ENCODE results near the gene IPO7. TPM values are rescaled to one million over a fixed set of nuclear protein-coding genes. Genes with fewer than 3 reads are reported as not detected.

IPO7 gene
- total and polyA plus RNA-seq, 2 of the 13 experiments (the other 11 are each of a cell fraction or from before 2014, with no cell fraction given), result 59.4 to 98.4 TPM

DNA sequence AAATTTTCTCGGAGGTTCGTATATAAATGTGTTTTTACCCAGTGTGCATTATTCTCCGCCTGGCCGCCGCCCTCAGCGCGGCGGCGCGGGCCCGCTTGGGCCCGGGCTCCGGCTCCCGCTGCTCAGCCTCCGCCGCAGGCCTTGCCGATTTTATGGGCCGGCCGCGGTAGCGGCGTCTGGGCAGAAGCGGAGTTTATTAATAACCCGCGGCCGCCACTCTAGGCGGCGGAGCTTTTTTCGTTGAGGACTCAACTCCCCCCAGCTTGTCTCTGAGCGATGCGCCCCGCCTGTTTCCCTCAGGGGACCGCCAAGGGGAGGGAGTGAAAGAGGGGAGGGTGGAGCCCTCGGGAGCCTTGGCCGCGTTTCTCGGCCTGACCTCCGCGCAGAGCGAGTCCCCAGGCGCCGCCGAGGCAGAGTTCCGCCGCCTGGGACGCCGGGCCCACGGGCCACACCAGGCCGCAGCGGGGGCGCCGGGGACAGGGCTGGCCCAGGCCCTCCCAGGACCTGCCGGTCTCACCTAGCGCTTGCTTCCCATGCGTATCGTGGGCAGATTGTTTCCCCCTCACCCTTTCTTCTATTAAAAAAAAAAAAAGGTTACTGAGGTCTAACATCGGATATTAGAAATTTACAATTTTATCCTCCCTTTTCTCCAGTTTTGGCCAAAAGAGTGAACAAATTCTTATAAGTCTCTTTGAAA lies 76.8 kb downstream of the IPO7 start (continued):
- TF ChIP-seq ZFP82 (CRISPR knock-in tag; IDR thresholded peaks at IDR 0.05; ENCODE audit: borderline replicate concordance), result 0 out of 2 replicates have a peak, but pooled peaks have one; percentile 12
- no peak for TF ChIP-seq NFE2L1 (CRISPR knock-in tag; IDR thresholded peaks at IDR 0.05; ENCODE audit: borderline replicate concordance)
- peak; percentile 55; the same call in 1 of the 2 replicates for TF ChIP-seq ZSCAN20 (CRISPR knock-in tag; IDR thresholded peaks at IDR 0.05; ENCODE audit: borderline replicate concordance)
- no peak for TF ChIP-seq ZNF451 (CRISPR knock-in tag; IDR thresholded peaks at IDR 0.05)
- peak; percentile 15; the same call in 1 of the 2 replicates for TF ChIP-seq ZNF12 (CRISPR knock-in tag; IDR thresholded peaks at IDR 0.05)
- TF ChIP-seq PRPF4 (IDR thresholded peaks at IDR 0.05; ENCODE audit: low read depth, low read length, poor library complexity, severe bottlenecking), result no peak
- TF ChIP-seq, protein P1, sequence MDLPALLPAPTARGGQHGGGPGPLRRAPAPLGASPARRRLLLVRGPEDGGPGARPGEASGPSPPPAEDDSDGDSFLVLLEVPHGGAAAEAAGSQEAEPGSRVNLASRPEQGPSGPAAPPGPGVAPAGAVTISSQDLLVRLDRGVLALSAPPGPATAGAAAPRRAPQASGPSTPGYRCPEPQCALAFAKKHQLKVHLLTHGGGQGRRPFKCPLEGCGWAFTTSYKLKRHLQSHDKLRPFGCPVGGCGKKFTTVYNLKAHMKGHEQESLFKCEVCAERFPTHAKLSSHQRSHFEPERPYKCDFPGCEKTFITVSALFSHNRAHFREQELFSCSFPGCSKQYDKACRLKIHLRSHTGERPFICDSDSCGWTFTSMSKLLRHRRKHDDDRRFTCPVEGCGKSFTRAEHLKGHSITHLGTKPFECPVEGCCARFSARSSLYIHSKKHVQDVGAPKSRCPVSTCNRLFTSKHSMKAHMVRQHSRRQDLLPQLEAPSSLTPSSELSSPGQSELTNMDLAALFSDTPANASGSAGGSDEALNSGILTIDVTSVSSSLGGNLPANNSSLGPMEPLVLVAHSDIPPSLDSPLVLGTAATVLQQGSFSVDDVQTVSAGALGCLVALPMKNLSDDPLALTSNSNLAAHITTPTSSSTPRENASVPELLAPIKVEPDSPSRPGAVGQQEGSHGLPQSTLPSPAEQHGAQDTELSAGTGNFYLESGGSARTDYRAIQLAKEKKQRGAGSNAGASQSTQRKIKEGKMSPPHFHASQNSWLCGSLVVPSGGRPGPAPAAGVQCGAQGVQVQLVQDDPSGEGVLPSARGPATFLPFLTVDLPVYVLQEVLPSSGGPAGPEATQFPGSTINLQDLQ (CRISPR knock-in tag; IDR thresholded peaks at IDR 0.05), result 0 out of 2 replicates have a peak, but pooled peaks have one; percentile 33
- TF ChIP-seq, protein P2, sequence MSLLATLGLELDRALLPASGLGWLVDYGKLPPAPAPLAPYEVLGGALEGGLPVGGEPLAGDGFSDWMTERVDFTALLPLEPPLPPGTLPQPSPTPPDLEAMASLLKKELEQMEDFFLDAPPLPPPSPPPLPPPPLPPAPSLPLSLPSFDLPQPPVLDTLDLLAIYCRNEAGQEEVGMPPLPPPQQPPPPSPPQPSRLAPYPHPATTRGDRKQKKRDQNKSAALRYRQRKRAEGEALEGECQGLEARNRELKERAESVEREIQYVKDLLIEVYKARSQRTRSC (CRISPR knock-in tag; IDR thresholded peaks at IDR 0.05; ENCODE audit: low read depth), result no peak
- TF ChIP-seq AHR (CRISPR knock-in tag; IDR thresholded peaks at IDR 0.05), result peak; percentile 22; the same call in 1 of the 2 replicates
- TF ChIP-seq STAG1 (CRISPR knock-in tag; IDR thresholded peaks at IDR 0.05), result peak; percentile 13; the same call in 1 of the 2 replicates
- TF ChIP-seq DR1 (CRISPR knock-in tag; IDR thresholded peaks at IDR 0.05), result no peak
- no peak for TF ChIP-seq CAMTA2 (CRISPR knock-in tag; IDR thresholded peaks at IDR 0.05; ENCODE audit: borderline replicate concordance)
- TF ChIP-seq, protein P3, sequence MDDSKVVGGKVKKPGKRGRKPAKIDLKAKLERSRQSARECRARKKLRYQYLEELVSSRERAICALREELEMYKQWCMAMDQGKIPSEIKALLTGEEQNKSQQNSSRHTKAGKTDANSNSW (CRISPR knock-in tag; IDR thresholded peaks at IDR 0.05; ENCODE audit: borderline replicate concordance), result no peak
- TF ChIP-seq GPN1 (CRISPR knock-in tag; IDR thresholded peaks at IDR 0.05; ENCODE audit: borderline replicate concordance), result no peak
- peak; percentile 68 for TF ChIP-seq PHF8 (CRISPR knock-in tag; IDR thresholded peaks at IDR 0.05)
- no peak for TF ChIP-seq CCDC6 (CRISPR knock-in tag; IDR thresholded peaks at IDR 0.05)
- peak; percentile 34; the same call in 1 of the 2 replicates for TF ChIP-seq MXD4 (CRISPR knock-in tag; IDR thresholded peaks at IDR 0.05)
- no peak for TF ChIP-seq ZNF180 (CRISPR knock-in tag; IDR thresholded peaks at IDR 0.05; ENCODE audit: borderline replicate concordance, low read depth)
- peak; percentile 92 for TF ChIP-seq KAT7 (CRISPR knock-in tag; IDR thresholded peaks at IDR 0.05; ENCODE audit: borderline replicate concordance)
- TF ChIP-seq ZNF333 (CRISPR knock-in tag; IDR thresholded peaks at IDR 0.05; ENCODE audit: borderline replicate concordance), result no peak
- no peak for TF ChIP-seq TBP (CRISPR knock-in tag; IDR thresholded peaks at IDR 0.05)
- 0 out of 2 replicates have a peak, but pooled peaks have one; percentile 31 for TF ChIP-seq MYNN (CRISPR knock-in tag; IDR thresholded peaks at IDR 0.05; ENCODE audit: low read depth)
- TF ChIP-seq, protein P4, sequence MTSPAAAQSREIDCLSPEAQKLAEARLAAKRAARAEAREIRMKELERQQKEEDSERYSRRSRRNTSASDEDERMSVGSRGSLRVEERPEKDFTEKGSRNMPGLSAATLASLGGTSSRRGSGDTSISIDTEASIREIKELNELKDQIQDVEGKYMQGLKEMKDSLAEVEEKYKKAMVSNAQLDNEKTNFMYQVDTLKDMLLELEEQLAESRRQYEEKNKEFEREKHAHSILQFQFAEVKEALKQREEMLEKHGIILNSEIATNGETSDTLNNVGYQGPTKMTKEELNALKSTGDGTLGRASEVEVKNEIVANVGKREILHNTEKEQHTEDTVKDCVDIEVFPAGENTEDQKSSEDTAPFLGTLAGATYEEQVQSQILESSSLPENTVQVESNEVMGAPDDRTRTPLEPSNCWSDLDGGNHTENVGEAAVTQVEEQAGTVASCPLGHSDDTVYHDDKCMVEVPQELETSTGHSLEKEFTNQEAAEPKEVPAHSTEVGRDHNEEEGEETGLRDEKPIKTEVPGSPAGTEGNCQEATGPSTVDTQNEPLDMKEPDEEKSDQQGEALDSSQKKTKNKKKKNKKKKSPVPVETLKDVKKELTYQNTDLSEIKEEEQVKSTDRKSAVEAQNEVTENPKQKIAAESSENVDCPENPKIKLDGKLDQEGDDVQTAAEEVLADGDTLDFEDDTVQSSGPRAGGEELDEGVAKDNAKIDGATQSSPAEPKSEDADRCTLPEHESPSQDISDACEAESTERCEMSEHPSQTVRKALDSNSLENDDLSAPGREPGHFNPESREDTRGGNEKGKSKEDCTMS (CRISPR knock-in tag; conservative IDR thresholded peaks at IDR 0.05), result no peak
- TF ChIP-seq YEATS4 (CRISPR knock-in tag; IDR thresholded peaks at IDR 0.05; ENCODE audit: borderline replicate concordance), result peak; percentile 47; the same call in 1 of the 2 replicates
- no peak for TF ChIP-seq NR2C2 (CRISPR knock-in tag; IDR thresholded peaks at IDR 0.05; ENCODE audit: borderline replicate concordance)

Measured in HepG2 (cell line).